H1 (cell line): ENCODE measurements around the gene TCF4.

ENCODE experiments used
- ATF2 ChIP-seq: IDR thresholded peaks from 2 replicates; pipeline ENCODE4 v1.6.1; 2012; ENCODE audit warnings: low read length, inconsistent platforms
- CHD2 ChIP-seq: IDR thresholded peaks from 2 replicates; pipeline ENCODE4 v1.6.1; 2012; ENCODE audit warnings: low read length, improper control_type of control experiment
- CHD7 ChIP-seq: fragments of 300-600 bp; sonication (generic); IDR thresholded peaks from 2 replicates; pipeline ENCODE4 v1.7.1; 2012; ENCODE audit warnings: low read length, moderate library complexity, mild to moderate bottlenecking, inconsistent platforms; ENCODE audit not compliant: insufficient replicate concordance
- CTCF ChIP-seq, 3 experiments: IDR thresholded peaks; 1 replicate in 2 of 3; 2 replicates in 1 of 3; pipeline versions ENCODE4 v1.5.1 to v1.6.1; 2011; ENCODE audit warnings: low read length in 3 of 3, mild to moderate bottlenecking in 3 of 3, inconsistent platforms in 2 of 3, low read depth in 1 of 3, moderate library complexity in 1 of 3; ENCODE audit not compliant: insufficient read depth in 1 of 3; ENCODE audit errors: control extremely low read depth in 1 of 3
- POLR2A ChIP-seq, 2 experiments: IDR thresholded peaks; 1 replicate in 1 of 2; 2 replicates in 1 of 2; pipeline ENCODE4 v1.6.1; 2011; ENCODE audit warnings: low read depth in 2 of 2, low read length in 2 of 2, mild to moderate bottlenecking in 2 of 2; ENCODE audit errors: control extremely low read depth in 1 of 2
- POLR2AphosphoS5 ChIP-seq: IDR thresholded peaks from 2 replicates; pipeline ENCODE4 v1.6.1; 2011; ENCODE audit warnings: low read depth, low read length
- SAP30 ChIP-seq: fragments of 300-600 bp; sonication (generic); IDR thresholded peaks from 2 replicates; pipeline ENCODE4 v1.7.1; 2012; ENCODE audit warnings: low read length, moderate library complexity, mild to moderate bottlenecking, inconsistent platforms; ENCODE audit not compliant: insufficient read depth, insufficient replicate concordance
- YY1 ChIP-seq: IDR thresholded peaks from 2 replicates; pipeline ENCODE4 v1.6.1; 2011; ENCODE audit warnings: low read depth, mild to moderate bottlenecking, low read length

GRCh38 chr18:55470826-55471225, 117.2 kb downstream of the TCF4 start:
- TF ChIP-seq CHD7 (no peak), CHD2 (no peak), POLR2A (IDR thresholded peaks at IDR 0.05; ENCODE audit: control extremely low read depth in 1 of 2, low read depth in 2 of 2, low read length in 2 of 2) (no peak), CTCF (IDR thresholded peaks at IDR 0.05; ENCODE audit: control extremely low read depth in 1 of 3, insufficient read depth in 1 of 3, low read depth in 1 of 3, low read length in 3 of 3) (no peak), POLR2AphosphoS5 (no peak), SAP30 (no peak), YY1 (no peak), ATF2 (no peak)
